ENCODE results near the gene POU3F1. TPM values are rescaled to one million over a fixed set of nuclear protein-coding genes. Genes with fewer than 3 reads are reported as not detected.

The POU3F1 gene
- 0.19 TPM for total RNA-seq
- long read RNA-seq = 0 reads

DNA sequence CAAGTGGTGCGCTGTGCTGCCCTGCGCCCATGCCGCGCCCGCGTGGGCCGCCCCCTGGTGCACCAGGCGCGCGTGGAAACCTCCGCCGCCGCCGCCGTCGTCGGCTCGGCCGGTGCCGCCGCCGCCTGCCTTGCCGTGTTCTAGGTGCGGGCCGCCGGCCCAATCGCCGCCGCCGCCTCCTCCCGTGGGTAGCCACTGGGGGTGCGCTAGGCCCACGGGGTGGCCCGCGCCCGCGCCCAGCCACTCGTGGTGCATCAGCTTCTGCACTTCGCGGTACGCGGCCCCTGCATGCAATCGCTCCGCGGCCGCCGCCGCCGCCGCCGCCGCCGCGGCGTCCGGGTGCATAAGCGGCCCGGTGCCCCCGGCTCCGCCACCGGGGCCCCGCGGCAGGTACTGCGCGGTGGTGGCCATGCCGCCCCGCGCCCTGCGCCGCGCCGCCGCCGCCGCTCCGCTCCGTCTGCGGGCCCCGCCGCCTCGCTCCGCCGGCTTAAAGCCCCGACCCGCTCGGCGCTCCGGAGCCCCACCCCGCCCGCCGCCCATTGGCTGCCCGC is at the start of gene POU3F1:
Gene POU3F1, minus strand, starts transcription at position 461 of the 551 bp plus-strand sequence. Its CDS starts 50 bp downstream, at position 411.
- no peak for DNase-seq (ENCODE audit: low spot score)

DNA sequence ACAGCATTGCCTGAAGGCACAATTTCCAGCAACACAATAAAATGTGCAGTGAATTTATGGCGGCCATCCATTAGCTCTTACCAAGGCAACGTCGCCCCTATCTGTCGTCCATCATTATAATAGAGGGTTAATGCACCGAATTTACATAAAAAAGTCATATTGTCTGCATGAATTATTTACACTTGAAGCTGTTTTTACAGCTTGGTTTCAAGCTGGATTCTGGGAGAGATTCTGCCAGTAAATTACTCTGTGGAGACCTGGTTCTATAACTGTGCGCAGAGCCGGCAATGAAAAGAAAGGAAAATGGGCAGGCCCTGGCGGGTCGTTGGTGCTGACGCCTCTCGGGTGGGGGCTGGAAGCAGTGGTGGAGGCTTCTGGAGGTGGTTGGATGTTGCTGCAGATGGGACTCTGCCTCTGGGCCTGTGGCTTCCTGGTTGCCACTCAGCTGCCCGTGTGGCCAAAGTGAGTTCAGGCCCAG is 48.9 kb upstream of the POU3F1 start:
- DNase-seq (ENCODE audit: low spot score) = no peak

DNA sequence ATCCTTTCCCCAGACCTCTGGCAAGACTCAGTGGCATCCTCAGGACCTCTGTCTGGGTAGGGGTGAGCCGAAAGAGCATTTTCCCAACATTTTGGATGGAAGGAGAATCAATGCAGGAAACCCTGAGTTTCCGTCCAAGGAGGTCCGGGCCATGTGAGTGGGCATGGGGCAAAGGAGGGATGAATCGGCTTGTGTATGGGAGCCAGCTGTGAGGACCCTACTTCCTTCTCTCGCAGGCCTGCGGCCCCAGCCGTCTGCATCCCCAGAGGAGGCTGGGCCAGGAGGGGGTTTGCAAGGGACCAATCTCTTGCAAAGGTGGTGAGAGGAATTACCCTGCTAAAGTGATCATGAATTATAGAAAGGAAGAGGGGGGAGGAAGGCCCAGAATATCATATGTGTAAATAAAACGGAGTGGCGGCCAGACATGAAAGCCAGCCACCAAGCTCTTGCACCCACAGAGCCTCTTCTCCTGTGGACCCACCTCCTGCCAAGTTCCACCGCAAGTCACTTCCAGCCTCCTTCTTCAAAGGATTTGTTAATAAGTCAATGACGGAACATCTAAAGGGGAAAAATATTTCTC is 48.2 kb upstream of the POU3F1 start:
- no peak for DNase-seq (ENCODE audit: low spot score)

- DNase-seq (ENCODE audit: low spot score) = no peak
These were observed 47.3 kb upstream of the POU3F1 start for GRCh38 chr1:38093569-38094520.

GRCh38 chr1:38092256-38092655 is 45.7 kb upstream of the POU3F1 start:
- no peak for DNase-seq (ENCODE audit: low spot score)

DNA sequence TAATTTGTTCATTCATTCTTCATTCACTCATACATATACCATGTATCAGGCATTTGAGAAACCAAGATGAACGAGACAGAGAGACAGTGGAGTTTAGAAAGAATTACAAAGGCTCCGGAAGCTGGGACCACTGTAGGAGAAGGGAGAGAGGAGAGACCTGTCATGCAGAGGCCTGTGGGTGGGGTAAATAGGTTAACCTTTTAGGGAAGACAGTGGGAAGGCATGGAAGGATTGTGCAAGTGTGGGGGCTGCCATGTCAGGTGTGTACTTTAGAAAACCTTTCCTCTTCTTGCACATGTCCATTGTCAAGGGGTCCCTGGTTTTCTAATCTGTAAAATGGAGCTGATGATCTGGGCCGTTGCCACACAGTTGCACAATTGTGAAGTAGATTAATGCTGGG is 44.2 kb upstream of the POU3F1 start:
- no peak for DNase-seq (ENCODE audit: low spot score)

- DNase-seq (ENCODE audit: low spot score) = no peak
These were observed 43.2 kb upstream of the POU3F1 start for GRCh38 chr1:38089712-38090360.

GRCh38 chr1:38088791-38089190 is 42.2 kb upstream of the POU3F1 start:
- DNase-seq (ENCODE audit: low spot score) = no peak

GRCh38 chr1:38088366-38088765 is 41.8 kb upstream of the POU3F1 start:
- DNase-seq (ENCODE audit: low spot score) = no peak

- DNase-seq (ENCODE audit: low spot score) = no peak
These were observed 41.1 kb upstream of the POU3F1 start for GRCh38 chr1:38087676-38088075.

DNA sequence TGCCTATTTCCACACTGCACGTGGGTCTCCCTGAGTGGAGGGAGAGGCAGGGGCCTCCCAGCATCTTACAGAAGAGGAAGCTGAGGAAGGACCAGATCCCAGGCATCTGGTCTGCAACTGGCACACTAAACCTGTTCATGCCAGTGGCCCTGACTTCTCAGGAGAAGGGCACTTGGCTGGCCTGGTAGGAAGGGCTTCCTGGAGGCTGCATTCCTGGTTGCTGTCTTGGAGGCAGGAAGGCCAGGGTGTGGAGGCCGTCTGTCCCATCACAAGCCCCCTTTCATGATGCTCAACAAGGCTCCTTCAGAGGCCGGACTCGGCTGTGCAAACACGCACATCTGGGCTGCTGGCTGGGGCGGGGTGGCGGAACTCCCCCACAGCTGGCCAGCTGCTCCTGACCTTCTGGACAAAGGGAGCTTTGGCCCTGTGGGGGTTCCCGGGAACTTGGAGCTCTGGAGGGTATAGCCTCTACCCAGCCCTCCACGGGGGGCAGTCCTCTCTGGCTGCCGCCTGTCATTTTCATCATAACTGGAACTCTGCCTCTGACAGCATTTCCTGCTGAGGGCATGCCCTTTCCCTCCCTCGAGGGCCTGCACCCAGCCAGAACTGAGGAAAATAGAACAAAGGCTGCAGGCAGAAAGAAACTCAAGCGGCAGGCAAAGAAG is 39.2 kb upstream of the POU3F1 start:
- DNase-seq (ENCODE audit: low spot score) = no peak

DNA sequence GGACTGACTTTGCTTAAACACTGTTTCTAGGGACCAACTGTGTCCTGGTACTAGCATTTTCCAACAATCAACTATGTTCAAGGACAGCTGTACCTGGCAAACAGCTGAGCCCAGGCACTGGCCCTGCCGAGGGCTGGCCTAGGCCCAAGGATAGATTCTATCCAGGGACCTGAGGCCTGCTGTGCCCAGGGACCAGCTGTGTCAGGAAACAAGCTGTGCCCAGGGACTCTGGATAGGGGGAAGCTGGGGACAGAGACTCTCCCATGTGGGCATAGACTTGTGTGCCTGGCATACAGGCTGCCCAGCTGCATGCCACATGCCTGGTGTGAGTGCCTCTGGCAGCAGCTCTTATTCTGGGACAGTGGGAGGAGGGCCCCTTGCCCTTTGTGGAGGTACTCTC is 38.1 kb upstream of the POU3F1 start:
- DNase-seq (ENCODE audit: low spot score) = no peak

GRCh38 chr1:38084113-38084512 is 37.5 kb upstream of the POU3F1 start:
- no peak for DNase-seq (ENCODE audit: low spot score)

DNA sequence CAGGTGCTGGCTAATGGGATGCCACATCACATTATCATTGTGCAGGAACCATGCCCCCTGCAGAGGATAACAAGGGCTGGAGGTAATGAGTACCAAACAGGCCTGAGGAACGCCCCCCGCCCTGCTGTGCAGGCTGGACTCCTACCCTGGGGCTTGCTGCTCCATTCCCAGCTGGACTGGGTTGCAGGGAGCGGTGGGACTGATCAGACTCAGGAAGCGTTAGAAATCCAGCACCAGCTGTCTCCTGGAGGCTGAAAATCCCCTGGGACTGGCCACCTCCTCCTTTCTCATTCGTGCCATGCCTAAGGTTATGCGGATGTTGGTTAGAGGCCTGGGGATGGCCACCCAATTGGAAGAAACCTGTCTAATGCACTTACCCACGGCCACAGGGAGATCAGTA is 36.9 kb upstream of the POU3F1 start:
- DNase-seq (ENCODE audit: low spot score) = no peak

DNA sequence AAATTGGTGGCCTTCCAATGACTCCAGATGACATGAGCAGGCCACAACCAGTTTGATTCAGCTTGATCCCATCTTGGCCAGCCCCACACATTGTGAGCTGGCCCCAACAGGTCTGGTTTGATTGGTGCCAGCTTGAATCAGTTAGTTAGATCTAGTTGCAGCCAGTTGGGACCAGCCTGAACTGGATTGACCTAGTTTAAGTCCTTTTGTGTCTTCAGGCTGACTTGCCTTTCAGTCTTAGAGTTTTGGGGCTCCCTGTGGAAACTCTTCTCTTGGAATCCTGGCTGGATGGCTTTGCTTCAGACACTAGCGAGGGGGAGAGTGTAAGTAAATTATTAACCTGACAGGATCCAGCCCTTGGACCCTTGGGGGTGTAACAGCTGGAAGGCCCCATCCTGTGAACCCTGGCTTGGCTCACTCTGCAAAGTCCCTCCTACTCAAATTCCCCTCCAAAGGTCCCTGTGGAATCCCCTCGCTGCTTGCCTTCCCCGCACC is 36.2 kb upstream of the POU3F1 start:
- no peak for DNase-seq (ENCODE audit: low spot score)

DNA sequence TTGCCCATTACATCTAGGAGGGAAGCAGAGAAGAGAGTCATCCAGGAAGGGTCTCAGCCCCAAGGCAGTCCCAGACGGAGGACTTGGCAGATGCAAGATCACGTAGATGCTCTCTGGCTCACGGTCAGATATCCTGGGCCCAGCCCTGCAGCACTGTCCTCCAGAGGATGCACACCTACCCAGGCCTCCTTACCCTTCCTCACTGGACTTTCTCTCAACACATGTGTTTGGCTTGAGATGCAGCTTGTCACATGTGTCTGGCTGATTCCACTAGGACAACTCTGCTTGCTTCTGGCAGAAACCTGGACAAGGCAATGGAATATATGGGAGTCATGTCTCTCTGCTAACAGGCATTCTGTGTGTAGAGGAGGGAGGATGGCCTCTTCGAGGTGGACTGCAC is 32.4 kb upstream of the POU3F1 start:
- no peak for DNase-seq (ENCODE audit: low spot score)

DNA sequence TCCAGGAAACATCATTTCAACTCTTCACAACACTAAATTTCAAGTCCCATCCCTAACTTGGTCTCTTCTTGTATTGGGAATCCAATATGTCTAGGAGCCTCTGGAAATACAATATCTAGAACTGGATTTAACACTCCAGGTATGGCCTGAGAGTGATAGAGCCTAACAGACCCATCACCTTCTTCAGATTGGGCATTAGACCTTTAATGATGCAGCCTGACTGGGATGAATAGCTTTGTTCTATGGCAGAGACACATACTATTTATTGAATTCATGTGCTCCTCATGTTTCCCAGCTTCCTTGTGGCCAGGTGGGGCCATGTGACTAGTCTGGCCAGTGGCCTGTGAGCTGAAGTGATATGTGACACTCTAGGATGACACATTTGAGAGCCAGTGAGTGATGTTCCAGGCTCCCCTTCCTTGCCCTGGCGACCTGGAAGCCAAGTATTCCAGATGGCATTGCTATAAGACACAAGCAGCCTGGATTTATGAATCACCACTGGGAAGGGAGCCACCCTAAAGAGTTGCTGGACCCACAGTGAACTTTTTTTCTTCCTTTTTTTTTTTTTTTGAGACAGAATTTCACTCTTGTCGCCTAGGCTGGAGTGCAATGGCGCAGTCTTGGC is 31.0 kb upstream of the POU3F1 start:
- DNase-seq (ENCODE audit: low spot score) = no peak

DNA sequence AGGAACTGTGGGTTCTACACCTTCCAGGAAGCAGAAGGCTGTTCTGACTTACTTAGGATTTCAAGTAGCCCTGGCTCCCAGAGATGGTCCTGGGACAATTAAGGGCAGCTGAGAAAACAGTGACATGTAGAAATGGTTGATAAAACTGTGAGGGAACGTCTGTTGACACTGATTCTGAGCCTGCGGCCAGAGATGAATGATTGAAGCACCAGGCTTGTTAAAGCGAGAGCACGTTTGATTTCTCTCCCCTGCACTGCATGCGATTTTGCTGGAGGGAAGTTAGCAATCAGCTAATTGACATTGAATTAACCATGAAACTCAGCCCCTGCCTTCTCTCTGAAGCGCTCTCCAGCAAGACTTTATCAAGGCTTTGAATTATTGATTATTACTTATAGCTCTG is 29.9 kb upstream of the POU3F1 start:
- no peak for DNase-seq (ENCODE audit: low spot score)

DNA sequence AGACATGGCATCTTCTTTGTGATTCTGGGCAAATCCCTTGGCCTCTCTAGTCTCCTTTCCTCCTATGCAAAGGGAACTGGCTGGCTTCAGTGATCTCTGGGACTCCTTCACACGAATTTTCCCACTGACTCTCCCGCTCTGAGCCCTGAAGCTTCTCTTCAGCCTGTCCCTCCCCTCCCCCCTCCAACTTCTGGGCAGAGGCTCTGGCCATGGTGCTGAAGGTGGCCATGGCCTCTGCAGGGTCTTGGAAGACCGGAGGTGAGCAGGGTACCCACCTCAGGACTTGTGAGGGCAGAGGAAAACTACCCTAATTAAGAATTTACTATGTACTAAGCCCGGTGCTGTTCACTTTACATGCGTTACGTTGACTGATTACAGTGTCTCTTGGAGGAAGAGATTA is 29.4 kb upstream of the POU3F1 start:
- no peak for DNase-seq (ENCODE audit: low spot score)

DNA sequence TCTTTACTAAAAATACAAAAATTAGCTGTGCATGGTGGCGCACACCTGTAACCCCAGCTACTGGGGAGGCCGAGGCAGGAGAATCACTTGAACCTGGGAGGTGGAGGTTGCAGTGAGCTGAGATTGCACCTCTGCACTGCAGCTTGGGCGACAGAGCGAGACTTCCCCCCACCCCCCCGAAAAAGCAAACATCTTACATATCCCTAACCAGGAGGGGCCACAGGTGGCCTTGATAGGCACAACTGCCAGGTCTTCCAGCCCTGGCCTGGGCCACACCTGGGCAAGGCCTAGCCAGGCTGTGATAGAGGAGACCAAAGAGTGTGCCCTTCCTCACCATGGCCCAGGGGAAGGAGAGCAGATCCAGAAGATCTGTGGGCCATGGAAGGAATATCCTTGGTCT is 28.6 kb upstream of the POU3F1 start:
- DNase-seq (ENCODE audit: low spot score) = no peak

DNA sequence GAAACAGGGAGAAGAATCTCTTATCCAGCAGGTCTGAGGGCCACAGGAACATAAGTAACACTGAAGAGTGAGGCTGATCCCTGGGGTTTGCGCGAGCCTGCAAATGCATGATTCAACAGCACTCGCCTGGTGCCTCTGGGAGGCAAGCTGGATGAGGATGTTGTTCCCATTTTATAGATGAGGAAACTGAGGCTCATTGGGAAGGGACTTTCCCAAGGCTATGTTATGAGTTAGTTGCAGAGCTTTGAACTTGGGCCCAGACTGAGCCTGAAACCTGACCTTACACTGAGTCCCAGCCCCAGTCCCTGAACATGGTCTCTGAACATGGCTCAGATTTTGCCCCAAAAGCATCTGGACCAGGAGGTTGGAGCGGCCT is 27.7 kb upstream of the POU3F1 start:
- DNase-seq (ENCODE audit: low spot score) = no peak

All from mesenteric fat pad (tissue), 1 donor.